Stimulated activated CD8-positive, alpha-beta memory T cell treated with anti-CD3 and anti-CD28 coated beads, Interleukin-15, amount 100 ng/mL, for 24 hours (primary cell): ENCODE data around the gene ILDR1.
"Not testable (repeated sequence)": the region's sequence is repeated elsewhere in the genome, so short reads cannot be mapped to it uniquely, and the experiment has no call there.

Experiments used
- DNase-seq: peaks from one replicate; pipeline ENCODE4 v3.0.0-alpha.2; 2020; ENCODE audit warnings: low read depth

The ILDR1 gene

DNA sequence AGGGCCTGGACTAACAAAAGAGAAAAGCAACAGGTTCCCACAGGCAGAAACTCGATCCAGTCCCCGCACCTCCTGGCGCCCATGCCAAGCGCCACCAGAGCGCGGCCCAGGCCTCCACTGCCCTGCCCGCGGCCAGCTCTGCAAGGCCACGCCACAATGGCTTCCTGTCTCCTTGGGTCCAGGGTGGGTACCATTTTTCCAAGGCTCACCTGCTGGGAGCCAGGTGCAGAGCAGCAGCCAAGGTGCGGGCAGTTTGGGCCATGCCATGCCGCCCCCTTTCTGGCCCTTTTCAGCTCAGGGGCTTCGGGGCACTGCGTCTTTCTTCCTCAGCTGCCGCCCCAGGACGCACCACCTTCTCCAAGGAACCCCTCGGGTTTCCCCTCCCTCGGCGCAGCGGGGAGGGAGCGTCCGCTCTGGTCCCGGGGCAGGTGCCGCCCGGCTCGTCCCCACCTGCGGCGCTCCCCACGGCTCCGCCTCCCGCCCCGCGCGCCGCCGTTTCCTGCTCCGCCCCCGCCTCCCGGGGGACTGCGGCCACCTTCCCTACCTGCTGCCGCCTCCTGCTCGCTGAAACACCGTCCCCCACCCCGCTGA is at the start of gene ILDR1:
TSS of gene ILDR1 (minus strand) at position 437 of the 591 bp plus-strand sequence. CDS start at position 267, 170 bp downstream.
- DNase-seq = no peak

DNA sequence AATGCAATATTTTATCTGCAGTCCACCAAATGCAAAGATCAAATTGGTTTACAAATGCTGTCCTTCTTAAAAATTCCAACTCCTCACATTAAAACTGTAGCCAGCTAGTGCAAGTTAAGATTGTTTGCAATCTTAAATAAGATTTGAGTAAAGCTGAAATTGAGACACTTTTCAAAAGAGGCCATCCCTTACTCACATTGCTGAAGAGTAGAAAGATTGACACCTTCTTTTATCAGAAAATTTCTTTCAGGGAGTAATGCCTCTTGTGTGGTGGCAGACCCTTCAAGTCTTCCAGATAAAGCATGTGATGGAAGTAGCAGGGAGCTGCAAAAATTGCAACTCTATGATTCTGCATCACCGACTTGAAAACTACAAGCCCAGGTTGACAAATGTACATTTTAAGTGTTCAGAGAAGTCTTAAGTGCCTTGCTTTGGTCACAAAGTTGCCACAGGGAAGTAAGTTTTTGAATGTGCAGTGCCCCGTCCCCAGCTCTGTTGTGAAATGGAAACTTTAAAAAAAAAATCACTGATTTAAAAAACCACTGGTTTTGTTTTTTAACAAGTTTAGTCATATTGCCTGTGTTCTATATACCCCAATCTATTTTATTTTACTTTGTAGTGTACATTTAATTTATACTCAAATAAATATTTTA is 45.7 kb upstream of the ILDR1 start:
- DNase-seq = no peak

- DNase-seq = no peak
Measured at GRCh38 chr3:122067214-122067550, 45.1 kb upstream of the ILDR1 start.

- DNase-seq = no peak
Measured at GRCh38 chr3:122066331-122067213, 44.5 kb upstream of the ILDR1 start.

DNA sequence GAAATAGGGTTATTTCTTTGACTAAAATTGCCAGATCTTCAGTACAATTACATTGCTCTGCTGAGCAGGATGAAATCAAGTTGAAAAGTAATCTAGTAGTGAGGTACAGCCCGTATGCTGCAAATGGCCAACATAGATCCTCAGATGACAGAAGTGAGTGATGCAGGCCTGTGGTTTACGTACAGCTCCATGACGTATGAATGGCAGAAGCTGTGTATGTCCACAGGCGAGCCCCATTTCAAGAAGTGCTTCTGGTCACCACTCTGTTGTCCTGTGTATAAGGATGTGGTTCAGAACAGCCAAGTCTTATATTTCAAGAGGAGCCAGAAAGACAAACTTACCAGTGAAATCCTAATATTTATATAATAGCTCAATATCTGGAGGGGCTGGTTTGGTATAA is 42.3 kb upstream of the ILDR1 start:
- DNase-seq = no peak

GRCh38 chr3:122063908-122064307 is 41.9 kb upstream of the ILDR1 start:
- DNase-seq = no peak

GRCh38 chr3:122060040-122060698 is 38.1 kb upstream of the ILDR1 start:
- DNase-seq = no peak

DNA sequence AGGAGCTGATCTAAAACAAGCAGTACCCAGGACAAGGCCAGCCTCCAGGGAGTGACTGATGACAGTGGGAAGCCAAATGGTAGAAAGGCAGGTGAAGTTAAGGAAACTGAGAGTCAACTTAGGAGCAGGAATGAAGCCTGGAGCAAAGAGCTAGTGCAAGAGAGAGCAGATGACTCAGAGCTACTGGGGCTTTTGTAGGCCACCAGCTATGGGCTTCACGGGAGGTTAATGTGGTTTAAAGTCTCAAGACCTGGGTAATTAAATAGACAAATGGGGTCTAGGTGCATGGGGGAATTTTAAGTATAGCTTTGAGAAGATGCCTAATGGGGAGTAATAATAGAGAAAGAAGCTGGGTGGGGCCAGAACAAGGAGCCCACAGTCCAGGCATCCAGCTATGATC is 36.2 kb upstream of the ILDR1 start:
- DNase-seq = no peak

GRCh38 chr3:122057671-122058070 is 35.6 kb upstream of the ILDR1 start:
- DNase-seq = no peak

DNA sequence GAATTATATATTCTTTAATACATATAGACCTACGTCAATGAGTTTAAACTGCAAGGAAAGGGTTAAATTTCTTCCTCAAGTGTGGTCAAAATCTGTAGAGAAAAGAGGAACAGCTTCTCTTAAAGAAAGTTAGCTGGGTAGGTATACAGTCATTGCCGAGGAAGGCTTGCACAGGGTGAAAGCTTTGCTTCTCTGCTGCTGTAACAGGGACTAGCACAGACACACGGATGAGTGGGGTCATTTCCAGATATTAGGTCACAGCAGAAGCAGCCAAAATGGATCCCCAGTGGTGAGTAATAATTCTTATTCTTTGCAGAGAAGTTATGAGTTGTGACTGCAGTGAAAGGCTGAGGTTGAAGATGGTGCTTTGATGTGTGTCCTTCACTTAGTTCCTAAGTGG is 33.2 kb upstream of the ILDR1 start, which contains the start of gene CD86:
TSS of gene CD86 (plus strand) at position 148 of the 400 bp plus-strand sequence. CDS start at position 276, 128 bp downstream.
- no peak for DNase-seq

DNA sequence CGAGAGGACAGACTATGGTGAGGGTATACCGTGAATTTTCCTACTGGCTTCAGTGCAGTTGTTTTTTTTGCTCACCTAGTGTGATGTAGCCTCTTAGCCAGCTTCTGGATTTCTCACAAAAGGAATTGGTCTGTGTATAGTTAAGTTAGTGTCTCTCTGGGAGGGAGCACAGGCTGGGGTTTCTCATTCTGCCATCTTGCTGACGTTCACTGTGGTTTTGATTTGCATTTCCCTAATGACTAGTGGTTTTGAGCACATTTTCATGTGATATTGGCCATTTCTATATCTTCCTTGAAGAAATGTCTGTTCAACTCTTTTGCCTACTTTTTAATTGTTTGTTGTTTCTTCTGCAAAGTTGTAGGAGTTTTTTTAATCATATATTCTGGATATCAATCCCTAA is 30.9 kb upstream of the ILDR1 start:
- no peak for DNase-seq

DNA sequence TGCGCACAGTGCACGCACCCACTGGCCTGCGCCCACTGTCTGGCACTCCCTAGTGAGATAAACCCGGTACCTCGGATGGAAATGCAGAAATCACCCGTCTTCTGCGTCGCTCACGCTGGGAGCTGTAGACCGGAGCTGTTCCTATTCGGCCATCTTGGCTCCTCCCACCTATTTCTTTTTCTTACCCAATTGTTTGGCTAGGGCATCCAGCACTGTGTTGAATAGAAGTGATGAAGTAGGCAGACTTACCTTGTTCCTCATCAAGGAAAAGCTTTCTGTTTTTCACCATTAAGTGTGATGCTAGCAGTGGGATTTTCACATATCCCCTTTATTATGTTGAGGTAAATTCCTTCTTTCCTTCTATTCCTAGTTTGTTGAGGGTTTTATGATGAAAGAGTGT is 25.7 kb upstream of the ILDR1 start:
- not testable (repeated sequence) for DNase-seq

DNA sequence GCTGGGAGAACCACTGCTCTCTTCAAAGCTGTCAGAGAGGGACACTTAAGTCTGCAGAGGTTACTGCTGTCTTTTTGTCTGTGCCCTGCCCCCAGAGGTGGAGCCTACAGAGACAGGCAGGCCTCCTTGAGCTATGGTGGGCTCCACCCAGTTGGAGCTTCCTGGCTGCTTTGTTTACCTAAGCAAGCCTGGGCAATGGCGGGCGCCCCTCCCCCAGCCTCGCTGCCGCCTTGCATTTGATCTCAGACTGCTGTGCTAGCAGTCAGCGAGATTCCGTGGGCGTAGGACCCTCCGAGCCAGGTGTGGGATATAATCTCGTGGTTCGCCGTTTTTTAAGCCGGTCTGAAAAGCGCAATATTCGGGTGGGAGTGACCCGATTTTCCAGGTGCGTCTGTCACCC is 25.2 kb upstream of the ILDR1 start:
- not testable (repeated sequence) for DNase-seq

- DNase-seq = no peak
Measured at GRCh38 chr3:122033023-122033422, 11.0 kb upstream of the ILDR1 start.

- no peak for DNase-seq
Measured at GRCh38 chr3:122032531-122032930, 10.5 kb upstream of the ILDR1 start.

- no peak for DNase-seq
Measured at GRCh38 chr3:122031123-122031468, 9.0 kb upstream of the ILDR1 start.

- no peak for DNase-seq
Measured at GRCh38 chr3:122030381-122031122, 8.5 kb upstream of the ILDR1 start.

- DNase-seq = no peak
Measured at GRCh38 chr3:122025296-122025695, 3.2 kb upstream of the ILDR1 start.

GRCh38 chr3:122024800-122025199 is 2.8 kb upstream of the ILDR1 start:
- DNase-seq = no peak

DNA sequence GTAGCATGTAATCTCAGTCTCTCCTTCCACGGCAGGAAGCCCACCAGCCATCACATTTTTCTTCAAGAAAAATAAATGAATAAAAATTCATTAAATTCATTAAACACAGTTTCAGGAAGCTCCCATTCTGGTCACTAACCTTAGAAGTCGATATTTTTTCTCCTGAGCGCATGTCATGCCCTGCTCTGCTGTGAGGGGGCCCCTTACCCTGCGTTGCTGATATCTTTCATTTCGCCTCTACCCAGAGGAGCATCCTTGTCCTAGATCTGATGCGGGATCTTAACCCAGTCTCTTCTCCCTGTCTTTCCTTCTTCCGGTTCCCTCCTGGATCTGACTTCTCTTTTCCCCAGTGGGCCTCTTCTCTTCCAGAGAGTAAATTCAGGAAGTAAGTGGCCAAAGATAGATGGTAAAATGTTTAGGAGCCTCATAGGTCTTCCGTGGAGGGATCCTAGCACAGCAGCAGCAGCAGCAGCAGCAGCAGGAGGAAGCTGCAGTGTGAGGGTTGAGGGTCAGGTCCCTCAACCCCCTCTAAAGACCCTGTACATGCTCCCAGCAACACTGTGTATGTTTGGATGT is 1.4 kb upstream of the ILDR1 start:
- no peak for DNase-seq

- DNase-seq = no peak
Measured at GRCh38 chr3:122021037-122021436, 1.0 kb downstream of the ILDR1 start.

GRCh38 chr3:122019493-122019892 is 2.6 kb downstream of the ILDR1 start:
- no peak for DNase-seq
